Central memory CD8-positive, alpha-beta T cell (primary cell): ENCODE measurements around the gene ATXN7L3B.

ENCODE experiments used
- ATAC-seq: fragments of 150-1000 bp; cut with Tn5 transposase; replicated peaks from 2 replicates; pipeline ENCODE4 v1.10.0; 2022; ENCODE audit warnings: mild to moderate bottlenecking, moderate FRiP score, moderate number of reproducible peaks; ENCODE audit not compliant: poor library complexity, severe bottlenecking; ENCODE audit errors: extremely low read depth
- DNase-seq, 2 donors: peaks; one replicate each; pipeline ENCODE4 v3.0.0; 2021; ENCODE audit warnings: low spot score in 2 of 2
- H3K27ac Mint-ChIP-seq: one replicate; pipeline ENCODE4 v1.8.0; 2022; ENCODE audit warnings: low read depth, mild to moderate bottlenecking, moderate library complexity, mixed read lengths
- H3K27me3 Mint-ChIP-seq: one replicate; pipeline ENCODE4 v1.8.0; 2022; ENCODE audit warnings: mixed read lengths
- H3K36me3 Mint-ChIP-seq: one replicate; pipeline ENCODE4 v1.8.0; 2022; ENCODE audit warnings: mild to moderate bottlenecking, moderate library complexity, mixed read lengths; ENCODE audit not compliant: insufficient read depth
- H3K4me1 Mint-ChIP-seq: one replicate; pipeline ENCODE4 v1.8.0; 2022; ENCODE audit warnings: mixed read lengths
- H3K4me3 Mint-ChIP-seq: one replicate; pipeline ENCODE4 v1.8.0; 2022; ENCODE audit warnings: mild to moderate bottlenecking, moderate library complexity, mixed read lengths
- H3K9me3 Mint-ChIP-seq: one replicate; pipeline ENCODE4 v1.8.0; 2022; ENCODE audit warnings: mixed read lengths

ATXN7L3B gene

GRCh38 chr12:74579446-74579845 is 41.8 kb downstream of the ATXN7L3B start:
- ATAC-seq (no peak), DNase-seq (no peak)
- no peak overlapping the region for H3K27ac Mint-ChIP-seq
- no peaks in the 10 kb centered on the region for H3K4me1 Mint-ChIP-seq
- H3K36me3 Mint-ChIP-seq: peaks cover 2% of the 10 kb centered on the region
- H3K9me3 Mint-ChIP-seq: no peaks in the 10 kb centered on the region
- H3K4me3 Mint-ChIP-seq: no peak overlapping the region
- H3K27me3 Mint-ChIP-seq: no peaks in the 10 kb centered on the region

GRCh38 chr12:74579981-74580380 is 42.3 kb downstream of the ATXN7L3B start:
- ATAC-seq (no peak), DNase-seq (no peak)
- H3K9me3 Mint-ChIP-seq: no peaks in the 10 kb centered on the region
- no peaks in the 10 kb centered on the region for H3K27me3 Mint-ChIP-seq
- H3K4me3 Mint-ChIP-seq: no peak overlapping the region
- H3K4me1 Mint-ChIP-seq: no peaks in the 10 kb centered on the region
- no peak overlapping the region for H3K27ac Mint-ChIP-seq
- H3K36me3 Mint-ChIP-seq: peaks cover 2% of the 10 kb centered on the region

GRCh38 chr12:74581439-74581838 is 43.8 kb downstream of the ATXN7L3B start:
- H3K36me3 Mint-ChIP-seq: peaks cover 2% of the 10 kb centered on the region
- H3K27me3 Mint-ChIP-seq: no peaks in the 10 kb centered on the region
- ATAC-seq (no peak), DNase-seq (no peak)
- H3K4me3 Mint-ChIP-seq: no peak overlapping the region
- H3K9me3 Mint-ChIP-seq: no peaks in the 10 kb centered on the region
- no peak overlapping the region for H3K27ac Mint-ChIP-seq
- H3K4me1 Mint-ChIP-seq: no peaks in the 10 kb centered on the region

- no peaks in the 10 kb centered on the region for H3K36me3 Mint-ChIP-seq
- H3K4me3 Mint-ChIP-seq: no peak overlapping the region
- DNase-seq (no peak), ATAC-seq (no peak)
- no peak overlapping the region for H3K27ac Mint-ChIP-seq
- H3K4me1 Mint-ChIP-seq: no peaks in the 10 kb centered on the region
- H3K27me3 Mint-ChIP-seq: no peaks in the 10 kb centered on the region
- H3K9me3 Mint-ChIP-seq: no peaks in the 10 kb centered on the region
These were observed 46.9 kb downstream of the ATXN7L3B start for GRCh38 chr12:74584483-74585062.

GRCh38 chr12:74586251-74586650 is 48.6 kb downstream of the ATXN7L3B start:
- Mint-ChIP-seq H3K4me1 (no peaks in the 10 kb centered on the region), H3K27ac (no peak overlapping the region), H3K4me3 (no peak overlapping the region), H3K9me3 (no peaks in the 10 kb centered on the region), H3K36me3 (no peaks in the 10 kb centered on the region), H3K27me3 (no peaks in the 10 kb centered on the region)
- ATAC-seq (no peak), DNase-seq (no peak)
